Measurements from ENCODE around the gene MYL6B. TPM values are rescaled to one million over a fixed set of nuclear protein-coding genes. Genes with fewer than 3 reads are reported as not detected.

Gene MYL6B
- total RNA-seq, 2 donors from 2014 or later: 153 to 191 TPM

GRCh38 chr12:56127485-56127887, 24.9 kb upstream of the MYL6B start:
- peaks cover 9% of the 10 kb centered on the region for H3K9me3 ChIP-seq (ENCODE audit: control insufficient read depth, low read length)
- peak overlapping the region; percentile 16 for H3K27ac ChIP-seq (ENCODE audit: low read depth, low read length)
- peaks cover 27% of the 10 kb centered on the region for H3K36me3 Mint-ChIP-seq (ENCODE audit: low read depth)
- H3K36me3 ChIP-seq (ENCODE audit: control insufficient read depth, insufficient read depth, low read length): peaks cover 24% of the 10 kb centered on the region
- H3K9ac ChIP-seq (ENCODE audit: extremely low read depth, low read length, poor library complexity, severe bottlenecking): peak overlapping the region; percentile 60
- no peaks in the 10 kb centered on the region for H3K9me3 Mint-ChIP-seq
- WGBS, 2 experiments (ENCODE audit: insufficient coverage in 1 of 2, insufficient read length in 1 of 2): 1% methylated on average over 4 of the region's 8 CpGs; no CpG with 5 or more reads in 1 of the 2 experiments
- no peaks in the 10 kb centered on the region for H3K27me3 ChIP-seq (ENCODE audit: control insufficient read depth, insufficient read depth, low read length, poor library complexity, severe bottlenecking)
- no peaks in the 10 kb centered on the region for H3K27me3 Mint-ChIP-seq (ENCODE audit: insufficient read depth)
- no peak for DNase-seq
- H3K4me1 Mint-ChIP-seq: peaks cover 32% of the 10 kb centered on the region
- H3K4me3 ChIP-seq (ENCODE audit: low read length): peak overlapping the region; percentile 94
- peak overlapping the region; percentile 98 for H3K27ac Mint-ChIP-seq
- no peak for TF ChIP-seq CTCF (conservative IDR thresholded peaks at IDR 0.05)
- peaks cover 5% of the 10 kb centered on the region for H3K4me1 ChIP-seq (ENCODE audit: control insufficient read depth, insufficient read depth, low read length)
- peak overlapping the region; percentile 89 for H3K4me3 Mint-ChIP-seq

GRCh38 chr12:56127888-56128669, 24.3 kb upstream of the MYL6B start, which contains the start of gene ESYT1:
TSS of gene ESYT1 (plus strand) at chr12:56128267. CDS start at chr12:56128320, 53 bp downstream.
- Mint-ChIP-seq H3K4me1 (peaks cover 32% of the 10 kb centered on the region), H3K9me3 (no peaks in the 10 kb centered on the region)

GRCh38 chr12:56128670-56129205, 23.6 kb upstream of the MYL6B start:
- peak overlapping the region; percentile 94 for H3K4me3 ChIP-seq (ENCODE audit: low read length)
- no peaks in the 10 kb centered on the region for H3K27me3 ChIP-seq (ENCODE audit: control insufficient read depth, insufficient read depth, low read length, poor library complexity, severe bottlenecking)
- Mint-ChIP-seq H3K4me1 (peaks cover 31% of the 10 kb centered on the region), H3K27ac (peak overlapping the region; percentile 98), H3K9me3 (no peaks in the 10 kb centered on the region), H3K4me3 (peak overlapping the region; percentile 89), H3K36me3 (ENCODE audit: low read depth) (peaks cover 37% of the 10 kb centered on the region), H3K27me3 (ENCODE audit: insufficient read depth) (no peaks in the 10 kb centered on the region)
- H3K27ac ChIP-seq (ENCODE audit: low read depth, low read length): no peak overlapping the region
- TF ChIP-seq CTCF (conservative IDR thresholded peaks at IDR 0.05): no peak
- H3K4me1 ChIP-seq (ENCODE audit: control insufficient read depth, insufficient read depth, low read length): peaks cover 5% of the 10 kb centered on the region
- peaks cover 9% of the 10 kb centered on the region for H3K9me3 ChIP-seq (ENCODE audit: control insufficient read depth, low read length)
- H3K36me3 ChIP-seq (ENCODE audit: control insufficient read depth, insufficient read depth, low read length): peaks cover 35% of the 10 kb centered on the region
- H3K9ac ChIP-seq (ENCODE audit: extremely low read depth, low read length, poor library complexity, severe bottlenecking): peak overlapping the region; percentile 78
- 0% methylated on average over 10 to 20 of the region's 20 CpGs for WGBS, 2 experiments (ENCODE audit: insufficient coverage in 1 of 2, insufficient read length in 1 of 2)
- no peak for DNase-seq

More at GRCh38 chr12:56127888-56128669, 24.3 kb upstream of the MYL6B start, which contains the start of gene ESYT1:
- H3K9ac ChIP-seq (ENCODE audit: extremely low read depth, low read length, poor library complexity, severe bottlenecking): peak within 1 kb of the TSS; percentile 78
- Mint-ChIP-seq H3K27me3 (ENCODE audit: insufficient read depth) (no peaks in the 10 kb centered on the region), H3K4me3 (peak within 1 kb of the TSS; percentile 89), H3K27ac (peak within 1 kb of the TSS; percentile 98), H3K36me3 (ENCODE audit: low read depth) (peaks cover 30% of the 10 kb centered on the region)
- H3K4me1 ChIP-seq (ENCODE audit: control insufficient read depth, insufficient read depth, low read length): peaks cover 5% of the 10 kb centered on the region
- peak; percentile 100 for DNase-seq
- H3K9me3 ChIP-seq (ENCODE audit: control insufficient read depth, low read length): peaks cover 9% of the 10 kb centered on the region
- TF ChIP-seq CTCF (conservative IDR thresholded peaks at IDR 0.05): no peak
- H3K27me3 ChIP-seq (ENCODE audit: control insufficient read depth, insufficient read depth, low read length, poor library complexity, severe bottlenecking): no peaks in the 10 kb centered on the region
- peak within 1 kb of the TSS; percentile 85 for H3K27ac ChIP-seq (ENCODE audit: low read depth, low read length)
- H3K4me3 ChIP-seq (ENCODE audit: low read length): peak within 1 kb of the TSS; percentile 94
- H3K36me3 ChIP-seq (ENCODE audit: control insufficient read depth, insufficient read depth, low read length): peaks cover 28% of the 10 kb centered on the region
- WGBS, 2 experiments (ENCODE audit: insufficient coverage in 1 of 2, insufficient read length in 1 of 2): 0% methylated on average over 14 to 49 of the region's 49 CpGs
